HG02623 (cell line): ENCODE measurements around the gene DHRSX.
"Not testable (repeated sequence)": the region's sequence is repeated elsewhere in the genome, so short reads cannot be mapped to it uniquely, and the experiment has no call there.

Source experiments
- ATAC-seq: cut with Tn5 transposase; IDR thresholded peaks from one replicate; pipeline ENCODE4 v1.9.1; 2021; ENCODE audit warnings: moderate library complexity; ENCODE audit not compliant: unreplicated experiment

DHRSX gene

DNA sequence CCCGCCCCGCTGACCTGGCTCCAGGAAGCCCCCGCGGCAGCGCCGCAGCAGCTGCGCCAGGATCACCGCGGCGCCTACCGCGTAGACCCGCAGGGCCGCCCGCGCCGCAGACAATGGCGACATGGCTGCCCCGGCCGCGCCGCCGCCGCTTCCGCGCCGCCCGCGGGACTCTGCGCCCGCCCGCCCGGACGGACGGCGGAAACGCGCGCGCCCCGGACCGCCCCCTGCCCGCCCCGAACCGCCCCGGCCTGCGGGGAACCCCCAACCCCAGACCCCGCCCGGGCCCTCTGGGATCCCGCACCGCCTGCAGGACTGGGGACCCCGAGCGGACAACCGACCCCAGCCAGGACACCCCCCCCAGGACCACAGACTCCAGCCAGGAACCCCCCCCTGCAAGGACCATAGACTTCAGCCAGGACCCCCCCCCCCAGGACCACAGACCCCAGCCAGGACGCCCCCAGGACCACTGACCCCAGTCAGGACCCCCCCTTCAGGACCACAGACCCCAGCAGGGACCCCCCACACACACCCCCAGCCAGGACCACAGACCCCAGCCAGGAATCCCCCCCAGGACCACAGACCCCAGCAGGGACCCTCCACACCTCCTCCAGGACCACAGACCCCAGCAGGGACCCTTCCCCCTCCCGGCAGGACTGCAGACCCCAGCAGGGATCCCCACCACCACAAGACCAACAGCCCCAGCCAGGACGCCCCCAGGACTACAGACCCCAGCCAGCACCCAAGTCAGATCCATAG lies at the start of gene DHRSX, which contains the start of gene ZBED1:
Gene DHRSX (minus strand): TSS at position 174 of the 756 bp plus-strand sequence. CDS start 51 bp downstream, at position 123.
Gene ZBED1 (minus strand): TSS at position 174 of the 756 bp plus-strand sequence. CDS start 10,257 bp downstream, outside the sequence.
- peak; percentile 59 for ATAC-seq

DNA sequence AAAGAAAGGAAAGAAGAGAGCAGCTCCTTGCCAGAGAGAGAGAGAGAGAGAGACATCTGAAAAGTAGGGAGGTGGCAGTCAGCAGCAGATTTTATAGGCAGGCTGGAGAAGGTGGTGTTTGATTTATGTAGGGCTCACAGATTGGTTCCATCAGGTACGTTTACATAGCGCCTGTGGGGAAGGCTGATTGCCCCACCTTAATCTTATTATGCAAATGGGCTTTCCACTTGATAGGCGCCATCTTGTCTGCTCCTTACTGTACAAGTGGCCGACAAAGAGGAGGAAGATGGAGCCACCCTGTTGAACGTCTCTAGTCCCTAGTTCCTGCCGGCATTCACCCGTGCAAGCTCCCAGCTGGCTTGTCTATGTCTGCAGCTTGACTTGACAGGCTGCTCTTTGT lies 49.1 kb upstream of the DHRSX start:
- ATAC-seq = no peak

DNA sequence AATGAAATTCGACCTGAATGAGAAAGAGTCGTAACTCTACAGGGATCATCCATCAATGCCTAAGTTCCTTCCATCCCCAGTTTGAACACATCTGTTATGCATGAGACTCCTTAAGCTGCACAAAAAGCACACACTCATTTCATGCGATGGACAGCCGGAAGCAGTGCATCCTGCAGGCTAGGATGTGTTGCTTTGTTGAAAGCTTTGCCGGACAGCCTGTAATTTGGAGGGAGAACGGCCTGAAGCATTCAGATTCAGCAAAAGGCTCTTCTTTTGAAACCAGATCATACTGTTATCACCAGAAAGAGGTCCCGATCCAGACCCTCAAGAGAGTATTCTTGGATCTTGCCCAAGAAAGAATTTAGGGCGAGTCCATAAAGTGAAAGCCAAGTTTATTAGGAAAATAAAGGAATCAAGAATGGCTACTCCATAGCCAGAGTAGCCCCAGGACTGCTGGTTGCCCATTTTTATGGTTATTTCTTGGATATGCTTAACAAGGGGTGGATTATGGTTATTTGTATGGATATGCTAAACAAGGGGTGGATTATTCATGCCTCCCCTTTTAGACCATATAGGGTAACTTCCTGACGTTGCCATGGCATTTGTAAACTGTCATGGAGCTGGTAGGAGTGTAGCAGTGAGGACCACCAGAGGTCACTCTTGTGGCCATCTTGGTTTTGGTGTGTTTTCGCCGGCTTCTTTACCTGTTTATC lies 48.1 kb upstream of the DHRSX start:
- no peak for ATAC-seq

GRCh38 chrX:2547736-2548135 lies 47.0 kb upstream of the DHRSX start:
- ATAC-seq = no peak

DNA sequence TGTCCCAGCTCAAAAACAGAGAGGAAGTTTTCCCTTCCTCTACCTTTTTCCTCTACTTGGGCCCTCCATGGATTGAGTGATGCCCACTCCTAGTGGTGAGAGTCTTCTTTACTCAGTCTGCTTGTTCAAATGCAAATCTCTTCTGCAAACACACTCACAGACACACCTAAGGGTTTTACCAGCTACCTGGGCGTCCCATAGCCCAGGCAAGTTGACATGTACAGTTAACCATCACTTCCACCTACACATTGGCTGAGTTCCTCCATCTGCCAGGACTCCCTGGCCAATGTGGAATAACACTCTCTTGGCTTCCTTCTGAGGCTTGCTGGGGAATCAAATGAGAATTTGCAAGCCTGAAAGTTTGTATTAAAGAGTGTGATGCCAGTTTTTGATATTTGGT lies 45.7 kb upstream of the DHRSX start:
- ATAC-seq = no peak

GRCh38 chrX:2545144-2545543 lies 44.4 kb upstream of the DHRSX start:
- ATAC-seq = no peak

DNA sequence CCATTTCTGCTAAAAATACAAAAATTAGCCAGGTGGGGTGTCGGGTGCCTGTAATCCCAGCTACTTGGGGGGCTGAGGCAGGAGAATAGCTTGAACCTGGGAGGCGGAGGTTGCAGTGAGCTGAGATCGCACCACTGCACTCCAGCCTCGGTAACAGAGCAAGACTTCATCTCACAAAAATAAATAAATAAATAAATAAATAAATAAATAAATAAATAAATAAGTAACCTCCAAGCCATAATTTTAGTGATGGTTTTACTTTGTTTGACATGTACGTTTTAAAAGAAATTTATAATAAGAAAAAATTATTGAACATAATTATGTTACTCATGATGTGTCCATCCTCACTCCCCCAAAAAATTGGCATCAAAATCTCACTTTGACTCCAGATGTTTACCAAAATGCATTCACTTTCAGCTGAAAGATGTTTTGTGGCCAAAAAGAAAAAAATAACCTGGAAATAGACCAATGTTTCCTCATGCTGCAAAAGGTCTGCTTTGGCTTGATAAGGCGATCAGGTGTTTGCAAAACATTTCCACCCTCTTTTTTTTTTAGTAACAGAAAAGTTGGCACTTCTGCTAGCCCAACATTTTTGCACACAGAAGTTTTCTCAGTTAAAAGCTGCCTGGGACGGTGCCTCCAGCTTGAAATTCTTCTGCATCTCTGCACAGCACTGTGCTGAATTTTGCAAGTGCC lies 42.2 kb upstream of the DHRSX start:
- no peak for ATAC-seq

GRCh38 chrX:2541603-2542002 lies 40.8 kb upstream of the DHRSX start:
- ATAC-seq = no peak

DNA sequence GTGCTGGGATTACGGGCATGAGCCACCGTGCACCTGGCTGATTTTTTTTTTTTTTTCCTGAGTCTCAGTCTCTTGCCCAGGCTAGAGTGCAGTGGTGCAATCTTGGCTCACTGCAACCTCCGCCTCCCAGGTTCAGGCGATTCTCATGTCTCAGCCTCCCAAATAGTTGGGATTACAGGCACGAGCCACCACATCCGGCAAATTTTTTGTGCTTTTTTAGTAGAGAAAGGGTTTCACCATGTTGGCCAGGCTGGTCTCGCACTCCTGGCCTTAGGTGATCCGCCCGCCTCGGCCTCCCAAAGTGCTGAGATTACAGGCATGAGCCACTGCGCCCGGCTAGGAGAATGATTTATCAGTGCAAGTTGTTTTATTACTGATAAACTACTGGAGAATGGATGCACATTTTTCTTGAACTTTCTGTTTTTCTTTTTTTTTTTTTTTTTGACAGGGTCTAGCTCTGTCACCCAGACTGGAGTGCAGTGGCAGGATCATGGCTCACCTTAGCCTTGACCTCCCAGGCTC lies 39.7 kb upstream of the DHRSX start:
- ATAC-seq = no peak

DNA sequence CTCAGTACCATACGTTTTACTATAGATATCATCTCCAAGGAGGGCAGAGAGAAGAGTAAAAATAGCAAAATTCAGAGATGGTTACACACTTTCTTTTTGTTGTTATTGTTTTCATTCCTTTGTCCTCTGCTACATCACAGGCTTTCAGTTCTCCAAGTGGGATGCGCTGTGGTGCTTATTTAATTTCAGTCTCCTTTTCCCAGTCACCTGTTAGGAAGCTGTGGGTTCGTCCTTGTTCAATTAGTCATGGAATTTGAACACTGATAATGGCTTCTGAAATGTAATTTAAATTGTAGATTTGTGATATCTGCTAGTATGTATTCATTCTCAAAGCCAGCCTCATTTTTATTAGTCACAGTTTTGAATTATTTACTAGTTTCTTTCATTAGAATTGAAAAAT lies 38.8 kb upstream of the DHRSX start:
- ATAC-seq = no peak

DNA sequence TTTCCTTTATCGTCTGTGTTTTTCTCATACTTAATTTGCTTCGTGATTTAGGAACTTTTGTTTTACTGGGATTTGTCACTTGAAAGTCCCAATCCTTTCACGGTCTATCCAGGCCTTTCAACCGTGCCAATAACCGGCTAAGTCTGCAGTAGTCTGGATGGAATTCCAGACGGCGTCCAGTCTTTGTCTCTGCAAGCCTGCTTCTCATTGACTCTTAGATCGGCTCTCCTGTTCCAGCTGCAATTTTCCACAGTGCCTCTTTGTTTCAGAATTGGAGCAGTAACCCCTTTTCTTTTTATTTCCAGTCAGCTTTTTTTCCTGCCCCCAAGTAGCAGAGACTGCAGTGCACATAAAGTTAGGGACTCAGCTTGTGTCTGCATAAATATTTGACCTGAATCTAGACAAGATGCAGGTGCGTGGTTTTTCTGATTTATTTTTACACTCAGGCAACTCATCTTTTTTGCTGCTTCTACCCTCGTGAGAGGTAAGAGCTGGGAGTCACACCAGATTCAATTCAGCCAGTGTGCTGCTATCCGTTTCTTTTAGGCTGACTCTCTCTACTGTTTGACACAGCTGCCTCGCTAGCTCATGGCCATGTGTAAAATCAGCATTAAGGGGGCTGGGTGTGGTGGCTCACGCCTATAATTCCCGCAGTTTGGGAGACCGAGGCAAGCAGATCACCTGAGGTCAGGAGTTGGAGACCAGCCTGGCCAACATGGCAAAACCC lies 37.4 kb upstream of the DHRSX start:
- ATAC-seq = no peak

DNA sequence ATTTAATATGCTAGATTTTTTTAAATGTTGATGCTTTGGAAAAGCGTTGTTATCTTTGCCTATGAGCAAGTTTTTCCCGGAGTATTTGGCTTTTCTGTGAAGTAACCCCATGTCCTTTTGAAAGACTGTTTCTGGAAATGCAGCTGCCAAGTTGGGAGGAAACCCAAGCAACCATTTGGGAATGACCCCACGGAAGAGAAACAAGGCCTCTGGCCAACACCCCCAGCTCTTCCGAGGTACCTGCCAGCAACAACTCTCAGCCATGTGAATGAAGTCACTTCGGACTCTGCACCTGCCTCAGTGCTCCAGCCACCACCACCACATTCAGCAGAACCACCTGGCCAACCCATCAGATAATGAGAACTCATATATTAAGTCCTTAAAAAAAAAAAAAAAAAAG lies 36.2 kb upstream of the DHRSX start:
- ATAC-seq = no peak

GRCh38 chrX:2536141-2536540 lies 35.4 kb upstream of the DHRSX start:
- no peak for ATAC-seq

DNA sequence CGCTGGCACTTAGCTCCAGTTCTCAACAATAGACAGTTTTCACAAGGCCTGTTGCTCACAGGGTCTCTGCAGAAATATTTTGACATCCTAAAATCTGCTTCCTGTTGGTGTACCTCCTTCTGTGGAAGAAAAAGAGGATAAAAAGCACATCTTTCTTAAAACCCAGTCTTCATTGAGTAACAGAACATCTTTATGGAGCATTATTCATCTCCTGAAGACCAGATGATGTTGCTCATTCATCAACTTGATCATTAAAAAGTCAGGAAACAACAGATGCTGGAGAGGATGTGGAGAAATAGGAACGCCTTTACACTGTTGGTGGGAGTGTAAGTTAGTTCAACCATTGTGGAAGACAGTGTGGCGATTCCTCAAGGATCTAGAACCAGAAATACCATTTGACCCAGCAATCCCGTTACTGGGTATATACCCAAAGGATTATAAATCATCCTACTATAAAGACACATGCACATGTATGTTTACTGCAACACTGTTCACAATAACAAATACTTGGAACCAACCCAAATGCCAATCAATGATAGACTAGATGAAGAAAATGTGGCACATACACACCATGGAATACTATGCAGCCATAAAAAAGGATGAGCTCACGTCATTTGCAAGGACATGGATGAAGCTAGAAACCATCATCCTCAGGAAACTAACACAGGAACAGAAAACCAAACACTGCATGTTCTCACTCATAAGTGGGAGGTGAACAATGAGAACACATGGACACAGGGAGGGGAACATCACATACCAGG lies 33.7 kb upstream of the DHRSX start:
- not testable (repeated sequence) for ATAC-seq

DNA sequence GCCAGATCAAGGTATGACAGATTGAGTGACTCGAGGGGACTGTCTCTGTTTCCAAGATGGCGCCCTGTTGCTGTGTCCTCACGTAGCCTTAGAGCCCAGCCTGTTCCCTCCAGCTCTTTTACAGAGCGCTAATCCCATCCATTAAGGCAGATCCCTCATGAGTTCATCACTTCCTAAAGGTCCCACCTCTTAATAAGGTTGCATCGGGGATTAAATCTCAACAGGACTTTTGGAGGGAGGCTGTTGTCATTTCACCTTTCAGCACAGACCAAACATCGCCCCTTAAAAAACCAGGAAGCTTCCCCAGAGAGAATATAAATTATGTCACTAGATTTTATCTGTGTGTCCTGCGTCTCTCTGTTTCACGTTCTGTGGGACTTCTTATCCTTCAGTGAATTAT lies 32.6 kb upstream of the DHRSX start:
- no peak for ATAC-seq

- no peak for ATAC-seq
These were observed 25.6 kb upstream of the DHRSX start for GRCh38 chrX:2526390-2526789.

GRCh38 chrX:2523911-2524310 lies 23.1 kb upstream of the DHRSX start:
- ATAC-seq = no peak

DNA sequence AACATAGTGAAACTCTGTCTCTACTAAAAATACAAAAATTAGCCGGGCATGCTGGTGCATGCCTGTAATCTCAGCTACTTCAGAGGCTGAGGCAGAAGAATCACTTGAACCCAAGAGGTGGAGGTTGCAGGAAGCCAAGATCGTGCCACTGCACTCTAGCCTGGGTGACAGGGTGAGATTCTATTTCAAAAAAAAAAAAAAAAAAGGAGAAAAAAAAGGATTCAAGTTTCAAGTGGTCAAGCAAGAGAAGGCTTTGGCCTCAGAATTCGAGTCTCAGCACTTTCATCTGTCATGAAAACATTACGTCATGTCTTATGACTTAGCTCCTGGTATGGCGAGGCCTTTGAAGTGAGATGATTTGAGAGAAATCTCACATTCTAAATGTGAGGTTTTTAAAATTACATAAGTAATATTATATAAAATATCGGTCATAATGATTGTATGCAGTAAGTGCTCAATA lies 21.2 kb upstream of the DHRSX start:
- ATAC-seq = peak; percentile 16

GRCh38 chrX:2521092-2521926 lies 20.5 kb upstream of the DHRSX start:
- peak; percentile 76 for ATAC-seq
